Measurements from ENCODE around the gene NEXN.
"Not testable (repeated sequence)": the region's sequence is repeated elsewhere in the genome, so short reads cannot be mapped to it uniquely, and the experiment has no call there.

Gene NEXN

DNA sequence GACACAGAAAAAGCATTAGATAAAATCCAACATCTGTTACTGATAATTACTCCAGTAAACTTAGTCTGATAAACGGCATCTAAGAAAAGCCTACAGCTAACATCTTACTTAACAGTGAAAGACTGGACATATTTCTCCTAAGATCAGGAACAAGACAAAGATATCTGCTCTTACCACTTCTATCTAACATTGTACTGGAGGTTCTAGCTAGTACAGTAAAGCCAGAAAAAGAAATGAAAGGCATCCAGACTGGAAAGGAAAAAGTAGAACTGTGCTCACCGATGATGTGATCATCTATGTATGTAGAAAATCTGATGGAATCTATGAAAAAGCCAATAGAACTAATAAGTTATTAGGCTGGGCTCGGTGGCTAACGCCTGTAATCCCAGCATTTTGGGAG, 21.7 kb downstream of the NEXN start:
- H3K27ac ChIP-seq: no peak overlapping the region
- ChIA-PET POLR2A (ENCODE audit: low non-redundant PET) (no interaction called here), CTCF (no interaction called here)
- TF ChIP-seq, protein P1, sequence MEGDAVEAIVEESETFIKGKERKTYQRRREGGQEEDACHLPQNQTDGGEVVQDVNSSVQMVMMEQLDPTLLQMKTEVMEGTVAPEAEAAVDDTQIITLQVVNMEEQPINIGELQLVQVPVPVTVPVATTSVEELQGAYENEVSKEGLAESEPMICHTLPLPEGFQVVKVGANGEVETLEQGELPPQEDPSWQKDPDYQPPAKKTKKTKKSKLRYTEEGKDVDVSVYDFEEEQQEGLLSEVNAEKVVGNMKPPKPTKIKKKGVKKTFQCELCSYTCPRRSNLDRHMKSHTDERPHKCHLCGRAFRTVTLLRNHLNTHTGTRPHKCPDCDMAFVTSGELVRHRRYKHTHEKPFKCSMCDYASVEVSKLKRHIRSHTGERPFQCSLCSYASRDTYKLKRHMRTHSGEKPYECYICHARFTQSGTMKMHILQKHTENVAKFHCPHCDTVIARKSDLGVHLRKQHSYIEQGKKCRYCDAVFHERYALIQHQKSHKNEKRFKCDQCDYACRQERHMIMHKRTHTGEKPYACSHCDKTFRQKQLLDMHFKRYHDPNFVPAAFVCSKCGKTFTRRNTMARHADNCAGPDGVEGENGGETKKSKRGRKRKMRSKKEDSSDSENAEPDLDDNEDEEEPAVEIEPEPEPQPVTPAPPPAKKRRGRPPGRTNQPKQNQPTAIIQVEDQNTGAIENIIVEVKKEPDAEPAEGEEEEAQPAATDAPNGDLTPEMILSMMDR (conservative IDR thresholded peaks at IDR 0.05; ENCODE audit: low read depth): no peak
- DNase-seq (ENCODE audit: low spot score): no peak

DNA sequence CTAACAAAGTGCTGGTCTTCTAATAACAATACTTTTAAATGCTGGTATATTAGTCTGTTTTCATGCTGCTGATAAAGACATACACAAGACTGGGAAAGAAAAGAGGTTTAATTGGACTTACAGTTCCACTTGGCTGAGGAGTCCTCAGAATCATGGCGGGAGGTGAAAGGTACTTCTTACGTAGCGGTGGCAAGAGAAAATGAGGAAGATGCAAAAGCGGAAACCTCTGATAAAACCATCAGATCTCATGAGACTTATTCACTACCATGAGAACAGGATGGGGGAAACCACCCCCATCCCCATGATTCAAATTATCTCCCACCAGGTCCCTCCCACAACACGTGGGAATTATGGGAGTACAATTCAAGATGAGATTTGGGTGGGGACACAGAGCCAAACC, 30.5 kb downstream of the NEXN start:
- H3K27ac ChIP-seq; POLR2A ChIA-PET (ENCODE audit: low non-redundant PET); CTCF ChIA-PET; DNase-seq (ENCODE audit: low spot score): not testable (repeated sequence)

DNA sequence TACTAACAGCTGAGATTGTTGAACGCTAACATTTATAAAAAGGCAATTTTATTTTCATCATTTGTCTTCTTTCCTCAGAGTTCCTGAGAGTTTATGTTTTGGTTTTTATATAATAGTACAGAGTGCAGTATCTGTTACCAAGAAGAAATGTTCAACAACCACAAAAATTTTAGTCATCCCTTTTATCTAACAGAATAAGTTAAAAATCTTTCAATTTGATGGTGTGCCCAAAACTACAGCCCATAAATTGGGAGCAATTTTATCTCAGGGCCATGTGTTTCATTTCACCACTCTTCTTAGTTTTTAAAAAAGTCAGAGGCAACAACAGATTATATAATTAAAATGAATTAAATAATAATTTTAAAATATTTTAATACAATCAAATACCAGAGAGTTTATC, 37.1 kb downstream of the NEXN start:
- no peak overlapping the region for H3K27ac ChIP-seq
- DNase-seq (ENCODE audit: low spot score): no peak
- TF ChIP-seq, protein P1 (conservative IDR thresholded peaks at IDR 0.05; ENCODE audit: low read depth): no peak
- CTCF ChIA-PET: no interaction called here
- POLR2A ChIA-PET (ENCODE audit: low non-redundant PET): no interaction called here

DNA sequence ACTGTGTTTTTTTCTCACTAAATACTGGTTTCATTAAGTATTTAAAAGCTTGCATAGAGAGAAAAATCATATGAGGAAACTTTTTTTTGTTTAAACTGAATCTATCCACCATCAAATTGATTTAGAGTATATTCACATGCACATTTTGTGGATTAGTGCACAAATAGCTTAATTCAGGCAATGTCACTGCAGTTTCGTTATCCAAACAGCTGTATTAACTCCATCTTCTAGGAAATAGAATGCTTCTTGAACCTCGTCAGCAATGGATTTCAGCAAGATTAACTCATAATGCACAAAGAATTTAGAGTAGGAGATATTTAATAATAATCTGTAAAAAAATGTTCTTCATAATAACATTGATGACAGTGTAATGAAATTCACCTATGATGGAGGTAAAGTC, 37.5 kb downstream of the NEXN start:
- ChIA-PET POLR2A (ENCODE audit: low non-redundant PET) (no interaction called here), CTCF (no interaction called here)
- TF ChIP-seq, protein P1 (conservative IDR thresholded peaks at IDR 0.05; ENCODE audit: low read depth): no peak
- no peak for DNase-seq (ENCODE audit: low spot score)
- H3K27ac ChIP-seq: no peak overlapping the region

DNA sequence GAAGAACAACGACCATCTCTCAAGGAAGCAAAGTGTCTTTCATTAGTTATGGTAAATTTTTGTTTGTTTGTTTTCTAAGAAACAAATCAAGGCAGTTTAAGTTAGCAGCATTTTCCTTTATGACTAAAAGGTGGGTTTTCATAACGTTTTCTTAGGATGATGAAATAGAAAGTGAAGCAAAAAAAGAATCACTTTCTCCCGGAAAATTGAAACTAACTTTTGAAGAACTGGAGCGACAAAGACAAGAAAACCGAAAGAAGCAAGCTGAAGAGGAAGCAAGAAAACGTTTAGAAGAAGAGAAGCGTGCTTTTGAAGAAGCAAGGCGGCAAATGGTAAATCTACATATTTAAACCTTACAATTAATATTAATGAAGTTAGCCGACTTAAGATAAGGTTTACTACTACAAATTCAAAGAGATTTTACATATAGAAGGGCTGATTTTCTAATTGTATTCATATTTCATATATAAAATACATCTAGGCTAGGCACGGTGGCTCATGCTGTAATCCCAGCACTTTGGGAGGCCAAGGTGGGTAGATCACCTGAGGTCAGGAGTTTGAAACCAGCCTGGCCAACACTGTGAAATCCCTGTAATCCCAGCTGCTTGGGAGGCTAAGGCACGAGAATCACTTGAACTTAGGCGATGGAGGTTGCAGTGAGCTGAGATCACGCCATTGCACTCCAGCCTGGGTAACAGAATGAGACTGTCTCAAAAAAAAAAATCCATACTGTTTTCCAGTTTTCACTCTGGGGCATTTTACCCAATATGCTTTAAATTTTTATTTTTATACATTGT, 38.3 kb downstream of the NEXN start:
- no peak overlapping the region for H3K27ac ChIP-seq
- CTCF ChIA-PET: no interaction called here
- TF ChIP-seq, protein P1 (conservative IDR thresholded peaks at IDR 0.05; ENCODE audit: low read depth): no peak
- POLR2A ChIA-PET (ENCODE audit: low non-redundant PET): no interaction called here
- DNase-seq (ENCODE audit: low spot score): no peak

DNA sequence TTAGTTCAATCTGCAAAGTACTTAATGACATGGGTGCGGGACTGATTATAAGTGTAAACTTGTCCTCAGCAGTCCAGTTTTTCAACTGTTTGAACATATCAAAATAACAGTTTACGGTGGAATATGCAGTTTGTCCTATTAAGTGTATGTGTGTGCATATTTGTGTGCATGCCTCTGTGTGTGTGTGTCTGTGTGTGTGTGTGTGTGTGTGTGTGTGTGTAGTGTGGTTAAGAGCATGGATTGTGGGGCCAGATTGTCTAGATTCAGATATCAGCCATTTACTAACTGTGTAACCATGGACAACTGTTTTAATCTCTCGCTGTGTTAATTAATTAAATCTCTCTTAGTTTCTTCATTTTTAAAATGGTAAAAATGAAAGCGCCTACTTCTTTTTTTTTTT, 39.0 kb downstream of the NEXN start:
- ChIA-PET POLR2A (ENCODE audit: low non-redundant PET) (no interaction called here), CTCF (no interaction called here)
- DNase-seq (ENCODE audit: low spot score): no peak
- no peak overlapping the region for H3K27ac ChIP-seq
- TF ChIP-seq, protein P1 (conservative IDR thresholded peaks at IDR 0.05; ENCODE audit: low read depth): no peak

DNA sequence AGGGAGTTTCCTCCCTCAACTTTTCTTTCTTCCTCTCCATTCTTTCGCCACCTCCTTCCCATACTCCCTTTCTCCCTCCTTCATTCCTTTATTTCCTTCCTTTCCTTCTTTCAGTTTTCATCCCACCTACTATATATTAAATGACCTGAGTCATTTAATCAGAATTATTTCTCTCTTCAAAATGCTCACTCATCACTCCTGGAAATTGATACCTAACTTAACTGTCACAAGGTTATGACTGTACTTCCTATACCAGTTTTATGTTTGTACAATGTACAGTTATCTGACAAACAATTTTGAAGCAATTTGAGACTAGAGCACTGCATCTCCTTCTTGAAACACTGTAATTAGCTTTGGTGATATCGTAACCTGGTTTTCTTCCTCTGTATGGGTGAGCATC, 41.4 kb downstream of the NEXN start:
- ChIA-PET CTCF (no interaction called here), POLR2A (ENCODE audit: low non-redundant PET) (no interaction called here)
- no peak overlapping the region for H3K27ac ChIP-seq
- TF ChIP-seq, protein P1 (conservative IDR thresholded peaks at IDR 0.05; ENCODE audit: low read depth): no peak
- no peak for DNase-seq (ENCODE audit: low spot score)
